Measurements from ENCODE around the gene RHCG. TPM values are rescaled to one million over a fixed set of nuclear protein-coding genes. Genes with fewer than 3 reads are reported as not detected.

Gene RHCG
- total RNA-seq, 1 donor from 2014 or later: not detected

DNA sequence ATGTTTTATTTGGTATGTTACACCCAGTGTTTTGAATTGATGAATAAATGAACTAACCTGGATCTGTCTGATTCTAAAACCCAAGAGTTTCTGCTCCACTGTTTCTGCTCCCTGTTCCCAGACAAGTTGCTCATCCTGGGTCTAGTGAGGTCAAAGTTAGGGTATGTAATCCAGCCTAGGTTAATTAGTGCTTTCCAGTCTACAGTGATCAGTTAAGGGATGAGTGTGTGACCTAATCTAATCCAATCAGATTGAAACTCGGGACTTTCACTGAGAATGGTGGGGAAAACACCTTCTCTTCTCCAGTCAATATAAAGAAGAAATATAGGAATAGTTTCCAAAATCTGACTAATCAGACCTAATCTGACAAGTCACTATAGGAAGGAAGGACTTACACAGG is 27.8 kb upstream of the RHCG start:
- DNase-seq: no peak
- CTCF ChIA-PET: no interaction called here
- intact Hi-C loops (cut with micrococcal nuclease): no loop called here
- Mint-ChIP-seq H3K9me3 (peaks cover 3% of the 10 kb centered on the region), H3K27ac (no peak overlapping the region), H3K4me1 (peaks cover 4% of the 10 kb centered on the region), H3K4me3 (no peak overlapping the region), H3K36me3 (ENCODE audit: low read depth) (no peaks in the 10 kb centered on the region), H3K27me3 (peaks cover 7% of the 10 kb centered on the region)
- POLR2A ChIA-PET: no interaction called here
- no peak for ATAC-seq (ENCODE audit: low read depth)
- TF ChIP-seq, protein P1, sequence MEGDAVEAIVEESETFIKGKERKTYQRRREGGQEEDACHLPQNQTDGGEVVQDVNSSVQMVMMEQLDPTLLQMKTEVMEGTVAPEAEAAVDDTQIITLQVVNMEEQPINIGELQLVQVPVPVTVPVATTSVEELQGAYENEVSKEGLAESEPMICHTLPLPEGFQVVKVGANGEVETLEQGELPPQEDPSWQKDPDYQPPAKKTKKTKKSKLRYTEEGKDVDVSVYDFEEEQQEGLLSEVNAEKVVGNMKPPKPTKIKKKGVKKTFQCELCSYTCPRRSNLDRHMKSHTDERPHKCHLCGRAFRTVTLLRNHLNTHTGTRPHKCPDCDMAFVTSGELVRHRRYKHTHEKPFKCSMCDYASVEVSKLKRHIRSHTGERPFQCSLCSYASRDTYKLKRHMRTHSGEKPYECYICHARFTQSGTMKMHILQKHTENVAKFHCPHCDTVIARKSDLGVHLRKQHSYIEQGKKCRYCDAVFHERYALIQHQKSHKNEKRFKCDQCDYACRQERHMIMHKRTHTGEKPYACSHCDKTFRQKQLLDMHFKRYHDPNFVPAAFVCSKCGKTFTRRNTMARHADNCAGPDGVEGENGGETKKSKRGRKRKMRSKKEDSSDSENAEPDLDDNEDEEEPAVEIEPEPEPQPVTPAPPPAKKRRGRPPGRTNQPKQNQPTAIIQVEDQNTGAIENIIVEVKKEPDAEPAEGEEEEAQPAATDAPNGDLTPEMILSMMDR (IDR thresholded peaks at IDR 0.05): no peak

DNA sequence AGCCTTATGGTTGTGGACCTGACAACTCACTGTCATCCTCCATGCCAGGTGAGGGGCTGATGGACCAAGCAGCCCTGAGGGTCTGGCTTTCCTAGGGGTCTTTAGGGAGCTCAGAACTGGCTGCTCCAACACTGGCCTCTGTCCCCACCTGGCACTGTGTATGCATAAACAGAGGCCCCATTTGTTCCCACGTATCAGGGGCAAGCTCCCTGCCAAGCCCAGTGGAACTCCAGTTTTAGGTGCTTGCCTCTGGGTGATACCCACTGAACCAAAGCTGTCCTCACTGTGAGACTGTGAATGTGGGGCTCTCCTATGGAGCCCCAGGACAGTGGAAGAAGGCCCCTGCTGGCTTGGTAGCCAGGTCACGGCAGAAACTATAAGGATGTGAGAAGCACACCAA is 26.7 kb upstream of the RHCG start:
- no peak overlapping the region for H3K27ac Mint-ChIP-seq
- H3K4me3 Mint-ChIP-seq: no peak overlapping the region
- peaks cover 3% of the 10 kb centered on the region for H3K9me3 Mint-ChIP-seq
- no peak for ATAC-seq (ENCODE audit: low read depth)
- ChIA-PET POLR2A (no interaction called here), CTCF (no interaction called here)
- peaks cover 4% of the 10 kb centered on the region for H3K4me1 Mint-ChIP-seq
- peaks cover 5% of the 10 kb centered on the region for H3K27me3 Mint-ChIP-seq
- TF ChIP-seq, protein P1 (IDR thresholded peaks at IDR 0.05): no peak
- intact Hi-C loops (cut with micrococcal nuclease): no loop called here
- DNase-seq: no peak
- no peaks in the 10 kb centered on the region for H3K36me3 Mint-ChIP-seq (ENCODE audit: low read depth)

DNA sequence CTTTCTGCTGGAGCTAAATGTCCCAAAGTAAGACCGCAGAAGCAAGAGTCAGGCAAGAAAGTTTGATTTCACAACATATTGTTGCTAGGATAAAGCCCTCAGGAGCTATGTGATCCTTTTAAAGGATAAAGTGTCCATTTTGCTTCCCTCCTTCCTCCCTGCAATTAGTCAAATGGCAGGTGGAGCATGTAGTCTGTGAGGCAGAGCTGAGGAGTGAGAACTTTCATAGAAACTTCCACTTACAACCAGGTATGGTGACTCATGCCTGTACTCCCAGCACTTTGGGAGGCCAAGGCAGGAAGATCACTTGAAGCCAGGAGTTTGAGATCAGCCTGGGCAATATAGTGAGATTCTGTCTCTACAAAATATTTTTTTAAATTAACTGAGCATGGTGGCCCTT is 25.2 kb upstream of the RHCG start:
- DNase-seq (no peak), ATAC-seq (ENCODE audit: low read depth) (no peak)
- Mint-ChIP-seq H3K4me3 (no peak overlapping the region), H3K36me3 (ENCODE audit: low read depth) (no peaks in the 10 kb centered on the region), H3K9me3 (peaks cover 3% of the 10 kb centered on the region), H3K4me1 (peaks cover 4% of the 10 kb centered on the region), H3K27me3 (peaks cover 6% of the 10 kb centered on the region), H3K27ac (no peak overlapping the region)
- POLR2A ChIA-PET: no interaction called here
- TF ChIP-seq, protein P1 (IDR thresholded peaks at IDR 0.05): no peak
- CTCF ChIA-PET: no interaction called here
- intact Hi-C loops (cut with micrococcal nuclease): no loop called here

DNA sequence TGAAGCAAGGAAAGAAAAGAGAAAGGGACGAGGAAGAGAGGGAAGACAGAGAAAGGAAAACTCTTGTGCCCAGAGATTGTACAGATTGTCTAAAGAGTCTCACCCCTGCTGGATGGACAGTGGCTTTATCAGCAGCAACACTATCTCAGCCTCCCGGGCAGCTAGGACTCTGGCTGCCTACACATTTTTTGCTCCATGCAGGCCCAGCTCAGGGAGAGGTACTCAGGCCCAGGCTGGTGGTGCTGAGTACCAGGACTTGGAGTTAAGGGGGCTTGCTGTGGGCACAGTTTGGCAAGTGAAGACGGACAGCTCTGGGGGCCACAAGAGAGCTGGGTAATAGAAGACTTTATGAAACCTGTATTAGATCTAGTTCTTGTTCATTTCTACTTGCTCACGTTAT is 19.1 kb upstream of the RHCG start:
- Mint-ChIP-seq H3K9me3 (no peaks in the 10 kb centered on the region), H3K4me3 (no peak overlapping the region), H3K27ac (no peak overlapping the region), H3K36me3 (ENCODE audit: low read depth) (no peaks in the 10 kb centered on the region), H3K4me1 (no peaks in the 10 kb centered on the region), H3K27me3 (peaks cover 33% of the 10 kb centered on the region)
- ChIA-PET POLR2A (interaction anchor here (0.5 kb wide), 1 partner anchor 62 kb away, joined by 4 read pairs; no protein-coding TSS in a partner anchor), CTCF (no interaction called here)
- TF ChIP-seq, protein P1 (IDR thresholded peaks at IDR 0.05): no peak
- no peak for DNase-seq
- intact Hi-C loops (cut with micrococcal nuclease): no loop called here
- ATAC-seq (ENCODE audit: low read depth): no peak

DNA sequence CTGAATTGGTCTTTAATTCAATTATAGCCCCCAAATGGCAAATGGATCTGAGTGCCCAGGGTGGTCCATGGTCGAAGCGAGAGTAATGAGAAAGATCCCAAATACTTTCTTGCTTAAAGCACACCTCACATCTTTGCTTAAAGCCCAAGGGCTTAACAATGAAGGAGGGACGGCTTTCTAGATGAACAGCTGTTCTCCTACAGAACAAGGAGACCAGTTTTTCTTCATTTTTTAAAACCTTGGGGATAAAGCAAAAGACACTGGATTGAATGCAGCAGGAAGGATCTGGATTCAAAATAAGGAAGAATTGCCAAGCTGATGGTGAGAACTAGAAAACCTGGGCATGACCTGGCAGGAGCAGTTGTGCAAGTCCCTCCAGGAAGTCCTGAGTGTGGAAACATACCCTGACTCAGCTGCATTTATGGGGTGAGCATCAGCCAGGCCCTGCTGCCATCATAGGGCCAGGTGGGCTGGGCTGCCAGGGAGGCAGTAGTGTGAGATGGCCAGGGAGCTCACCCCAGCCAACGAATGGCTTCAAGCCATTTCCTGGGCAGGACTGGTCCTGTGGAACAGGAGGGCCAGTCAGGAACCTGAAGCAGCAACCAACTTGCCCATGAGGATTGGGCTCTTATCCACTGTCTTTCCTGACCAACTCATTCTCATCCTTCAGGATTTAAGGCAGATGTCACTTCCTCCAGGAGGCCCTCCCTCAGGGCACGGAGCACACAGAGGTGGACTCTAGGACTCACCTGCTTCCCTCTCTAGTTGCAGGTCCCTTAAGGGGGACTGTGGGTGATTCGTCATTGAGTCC is 18.4 kb upstream of the RHCG start:
- no peak for ATAC-seq (ENCODE audit: low read depth)
- TF ChIP-seq, protein P1 (IDR thresholded peaks at IDR 0.05): no peak
- Mint-ChIP-seq H3K4me1 (no peaks in the 10 kb centered on the region), H3K27me3 (peaks cover 38% of the 10 kb centered on the region), H3K9me3 (no peaks in the 10 kb centered on the region), H3K27ac (no peak overlapping the region), H3K36me3 (ENCODE audit: low read depth) (no peaks in the 10 kb centered on the region), H3K4me3 (no peak overlapping the region)
- ChIA-PET POLR2A (interaction anchor here (0.5 kb wide), 1 partner anchor 62 kb away, joined by 4 read pairs; no protein-coding TSS in a partner anchor), CTCF (no interaction called here)
- intact Hi-C loops (cut with micrococcal nuclease): no loop called here
- no peak for DNase-seq

All from activated B cell treated with CpG ODN at 0.5 μM for 24 hours (primary cell).